Stomach smooth muscle (tissue), 2 donors: Measurements from ENCODE around the gene RNF126.
"Not testable (repeated sequence)": the region's sequence is repeated elsewhere in the genome, so short reads cannot be mapped to it uniquely, and the experiment has no call there.

Experiments used
- H3K27ac ChIP-seq: one replicate; pipeline ENCODE4 v1.7.0; 2013; ENCODE audit warnings: mild to moderate bottlenecking, low read length, inconsistent platforms
- H3K27me3 ChIP-seq, 2 donors: one replicate each; pipeline ENCODE4 v1.7.0; 2013; ENCODE audit warnings: low read length in 2 of 2; ENCODE audit not compliant: insufficient read depth in 2 of 2, control insufficient read depth in 1 of 2
- H3K36me3 ChIP-seq, 2 donors: one replicate each; pipeline ENCODE4 v1.7.0; 2013; ENCODE audit warnings: low read length in 2 of 2; ENCODE audit not compliant: control insufficient read depth in 2 of 2, insufficient read depth in 2 of 2
- H3K4me1 ChIP-seq: one replicate; pipeline ENCODE4 v1.7.0; 2013; ENCODE audit warnings: low read length; ENCODE audit not compliant: control insufficient read depth, insufficient read depth
- H3K4me3 ChIP-seq, 2 donors: one replicate each; pipeline ENCODE4 v1.7.0; 2013; ENCODE audit warnings: low read length in 2 of 2
- H3K9ac ChIP-seq, 2 donors: one replicate each; pipeline ENCODE4 v1.7.0; 2013; ENCODE audit warnings: low read length in 2 of 2, mild to moderate bottlenecking in 1 of 2
- H3K9me3 ChIP-seq, 2 donors: one replicate each; pipeline ENCODE4 v1.7.0; 2013; ENCODE audit warnings: low read length in 2 of 2; ENCODE audit not compliant: control insufficient read depth in 2 of 2
- donor health status: healthy.
- donor health status: Pancreatic carcinoma.

The RNF126 gene

DNA sequence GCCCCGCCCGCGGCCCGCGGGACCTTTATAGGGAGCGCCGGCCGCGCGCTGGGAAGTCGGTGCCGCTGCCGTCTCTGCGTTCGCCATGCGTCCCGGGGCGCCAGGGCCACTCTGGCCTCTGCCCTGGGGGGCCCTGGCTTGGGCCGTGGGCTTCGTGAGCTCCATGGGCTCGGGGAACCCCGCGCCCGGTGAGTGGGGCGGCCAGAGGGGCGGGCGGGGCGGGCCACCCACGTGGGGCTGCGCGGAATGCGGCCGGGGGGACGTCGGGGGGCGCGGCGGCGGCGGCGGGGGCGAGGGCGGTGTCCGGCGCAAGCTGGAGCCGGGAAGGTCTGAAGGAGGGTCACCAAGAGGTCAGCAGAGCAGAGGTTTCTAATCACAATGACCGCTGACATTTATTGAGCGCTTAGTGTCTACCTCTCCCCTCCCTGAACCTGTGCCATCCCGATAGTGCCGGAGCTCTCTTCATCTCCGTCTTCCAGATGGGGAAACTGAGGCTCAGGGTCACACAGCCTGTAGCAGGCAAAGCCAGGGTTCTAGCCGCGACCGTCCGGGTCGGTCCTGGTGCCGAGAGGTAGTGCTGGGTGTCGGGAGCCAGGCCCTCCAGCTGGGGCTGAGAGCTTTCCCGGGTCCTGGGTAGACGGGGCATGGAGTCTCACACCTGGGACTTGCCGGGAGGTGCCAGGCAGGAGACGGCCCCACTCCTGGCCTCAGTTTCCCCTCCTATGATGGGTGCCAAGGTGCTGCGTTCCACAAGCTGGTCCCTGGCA, 13.5 kb upstream of the RNF126 start, which contains the start of gene FSTL3:
Gene FSTL3 (plus strand): TSS at position 54 of the 767 bp plus-strand sequence. CDS start 32 bp downstream, at position 86.
- H3K9ac ChIP-seq = peak within 1 kb of the TSS; percentile 83 to 94
- peaks cover 30% of the 10 kb centered on the region for H3K4me1 ChIP-seq
- H3K27me3 ChIP-seq = peaks cover 0 to 2% of the 10 kb centered on the region in 2 donors
- no peaks in the 10 kb centered on the region for H3K9me3 ChIP-seq
- peak within 1 kb of the TSS; percentile 83 to 98 for H3K4me3 ChIP-seq
- peaks cover 0 to 2% of the 10 kb centered on the region in 2 donors for H3K36me3 ChIP-seq
- H3K27ac ChIP-seq = peak within 1 kb of the TSS; percentile 77

DNA sequence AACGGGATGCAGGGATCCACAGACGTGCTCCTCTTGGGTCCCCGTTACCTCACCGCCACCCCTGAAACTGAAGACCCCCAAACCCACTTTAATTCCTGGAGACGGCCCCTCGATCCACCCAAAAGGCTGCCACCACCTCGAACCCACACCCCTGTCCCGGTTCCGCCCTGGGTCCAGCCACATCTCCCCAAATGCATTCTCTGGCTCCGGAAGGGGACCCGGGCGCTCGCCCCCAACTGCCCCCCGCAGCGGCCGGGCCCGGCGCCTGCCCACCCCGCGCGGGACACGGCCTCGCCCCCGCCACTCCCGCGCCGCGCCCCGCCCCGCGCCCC, 13.0 kb upstream of the RNF126 start:
- Histone ChIP-seq H3K4me1 (peaks cover 30% of the 10 kb centered on the region), H3K9ac (no peak overlapping the region)

DNA sequence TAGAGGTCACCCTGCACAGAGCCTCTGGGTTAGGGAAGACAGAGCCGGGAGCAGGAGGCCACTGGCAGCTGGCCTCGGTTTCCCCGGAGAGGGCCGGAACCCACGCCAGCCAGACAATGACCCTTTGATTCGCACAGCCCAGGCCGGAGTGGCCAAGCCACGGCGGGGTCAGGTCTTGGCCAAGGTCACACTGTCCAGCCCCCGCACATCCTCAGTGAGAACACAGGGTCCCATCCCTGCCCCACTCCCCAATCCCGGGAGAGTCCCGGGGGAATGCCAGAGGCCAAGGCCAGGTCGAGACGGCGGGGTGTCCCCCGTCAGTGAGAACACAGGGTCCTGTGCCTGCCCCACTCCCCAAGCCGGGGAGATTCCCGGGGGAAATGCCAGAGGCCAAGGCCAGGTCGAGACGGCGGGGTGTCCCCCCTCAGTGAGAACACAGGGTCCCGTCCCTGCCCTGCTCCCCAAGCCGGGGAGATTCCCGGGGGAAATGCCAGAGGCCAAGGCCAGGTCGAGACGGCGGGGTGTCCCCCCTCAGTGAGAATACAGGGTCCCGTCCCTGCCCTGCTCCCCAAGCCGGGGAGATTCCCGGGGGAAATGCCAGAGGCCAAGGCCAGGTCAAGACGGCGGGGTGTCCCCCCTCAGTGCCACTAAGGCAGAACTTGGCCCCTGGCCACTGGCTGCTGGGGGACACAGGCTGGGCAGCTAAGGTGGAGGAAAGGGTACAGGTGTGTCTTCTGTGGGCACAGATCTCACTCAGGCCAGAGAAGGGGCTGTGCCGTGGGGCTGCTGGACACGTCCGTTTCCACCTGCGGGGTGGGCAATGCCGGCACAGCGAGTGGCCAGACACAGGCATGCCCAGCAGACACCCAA, 11.5 kb upstream of the RNF126 start:
- peaks cover 0 to 2% of the 10 kb centered on the region in 2 donors for H3K36me3 ChIP-seq
- H3K9ac ChIP-seq = no peak overlapping the region
- peaks cover 24% of the 10 kb centered on the region for H3K4me1 ChIP-seq
- H3K9me3 ChIP-seq = no peaks in the 10 kb centered on the region
- no peak overlapping the region for H3K27ac ChIP-seq
- H3K4me3 ChIP-seq = no peak overlapping the region
- H3K27me3 ChIP-seq = peaks cover 0 to 2% of the 10 kb centered on the region in 2 donors

More for the DNA sequence above, 13.0 kb upstream of the RNF126 start:
- Histone ChIP-seq H3K27ac (no peak overlapping the region), H3K27me3 (peaks cover 0 to 2% of the 10 kb centered on the region in 2 donors), H3K36me3 (peaks cover 0 to 2% of the 10 kb centered on the region in 2 donors), H3K4me3 (peak overlapping the region in 1 of 2 donors; percentile 83), H3K9me3 (no peaks in the 10 kb centered on the region)

DNA sequence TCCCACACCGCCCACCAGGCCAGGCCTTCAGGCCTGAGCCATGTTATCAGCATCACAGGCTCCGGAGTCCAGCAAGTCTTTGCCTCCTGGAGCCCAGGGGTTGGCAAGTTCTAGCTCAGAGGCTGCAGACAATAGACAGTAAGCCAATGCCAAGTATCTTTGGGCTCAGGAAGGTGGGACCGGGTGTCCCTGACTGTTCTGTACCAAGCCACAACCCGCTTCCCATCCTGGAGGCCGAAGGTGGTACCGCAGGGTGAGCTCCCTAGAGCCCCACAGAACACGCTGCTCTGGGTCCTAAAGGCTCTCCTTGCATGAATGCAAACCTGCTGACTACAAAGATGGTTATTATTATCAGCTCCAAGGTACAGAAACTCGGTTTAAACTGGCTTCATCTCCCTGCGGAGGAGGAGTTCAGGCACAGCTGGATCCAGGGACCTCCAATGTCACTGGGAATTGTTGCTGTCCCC, 7.6 kb upstream of the RNF126 start:
- no peaks in the 10 kb centered on the region for H3K9me3 ChIP-seq
- no peak overlapping the region for H3K27ac ChIP-seq
- H3K36me3 ChIP-seq = no peaks in the 10 kb centered on the region
- H3K9ac ChIP-seq = no peak overlapping the region
- no peaks in the 10 kb centered on the region for H3K27me3 ChIP-seq
- peaks cover 6% of the 10 kb centered on the region for H3K4me1 ChIP-seq
- no peak overlapping the region for H3K4me3 ChIP-seq

DNA sequence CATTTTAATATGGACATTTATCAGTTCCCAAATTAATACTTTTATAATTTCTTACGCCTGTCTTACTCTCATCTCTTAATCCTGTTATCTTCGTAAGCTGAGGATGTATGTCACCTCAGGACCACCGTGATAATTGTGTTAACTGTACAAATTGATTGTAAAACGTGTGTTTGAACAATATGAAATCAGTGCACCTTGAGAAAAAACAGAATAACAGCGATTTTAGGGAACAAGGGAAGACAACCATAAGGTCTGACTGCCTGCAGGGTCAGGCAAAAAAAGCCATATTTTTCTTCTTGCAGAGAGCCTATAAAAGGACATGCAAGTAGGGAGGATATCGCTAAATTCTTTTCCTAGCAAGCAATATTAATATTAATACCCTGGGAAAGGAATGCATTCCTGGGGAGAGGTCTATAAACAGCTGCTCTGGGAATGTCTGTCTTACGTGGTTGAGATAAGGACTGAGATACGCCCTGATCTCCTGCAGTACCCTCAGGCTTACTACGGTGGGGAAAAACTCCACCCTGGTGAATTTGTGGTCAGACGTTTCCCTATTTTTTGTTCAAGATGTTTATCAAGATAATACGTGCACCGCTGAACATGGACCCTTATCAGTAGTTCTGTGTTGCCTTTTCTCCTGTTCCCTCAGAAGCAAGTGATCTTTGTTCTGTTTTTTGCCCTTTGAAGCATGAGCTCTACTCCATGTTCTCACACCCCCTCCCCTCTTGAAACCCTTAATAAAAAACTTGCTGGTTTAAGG, 5.8 kb upstream of the RNF126 start:
- not testable (repeated sequence) for H3K27me3 ChIP-seq, H3K9ac ChIP-seq, H3K4me1 ChIP-seq, H3K9me3 ChIP-seq, H3K4me3 ChIP-seq, H3K27ac ChIP-seq, H3K36me3 ChIP-seq

DNA sequence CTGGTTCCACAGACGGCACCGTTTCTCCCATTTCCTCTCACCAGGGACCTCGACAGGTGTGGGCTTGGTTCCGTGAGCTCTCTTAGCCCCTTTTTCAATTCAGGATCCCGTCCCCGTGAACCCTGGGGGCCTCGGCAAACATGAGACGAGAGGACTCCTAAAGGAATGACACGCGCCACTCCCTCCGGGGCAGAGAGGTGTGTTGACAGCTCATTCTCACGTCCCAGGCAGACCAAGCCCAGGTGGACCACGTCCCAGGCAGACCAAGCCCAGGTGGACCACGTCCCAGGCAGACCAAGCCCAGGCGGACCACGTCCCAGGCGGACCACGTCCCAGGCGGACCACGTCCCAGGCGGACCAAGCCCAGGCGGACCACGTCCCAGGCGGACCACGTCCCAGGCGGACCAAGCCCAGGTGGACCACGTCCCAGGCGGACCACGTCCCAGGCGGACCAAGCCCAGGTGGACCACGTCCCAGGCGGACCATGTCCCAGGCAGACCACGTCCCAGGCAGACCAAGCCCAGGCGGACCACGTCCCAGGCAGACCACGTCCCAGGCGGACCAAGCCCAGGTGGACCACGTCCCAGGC, 4.1 kb upstream of the RNF126 start:
- H3K27ac ChIP-seq = not testable (repeated sequence)

DNA sequence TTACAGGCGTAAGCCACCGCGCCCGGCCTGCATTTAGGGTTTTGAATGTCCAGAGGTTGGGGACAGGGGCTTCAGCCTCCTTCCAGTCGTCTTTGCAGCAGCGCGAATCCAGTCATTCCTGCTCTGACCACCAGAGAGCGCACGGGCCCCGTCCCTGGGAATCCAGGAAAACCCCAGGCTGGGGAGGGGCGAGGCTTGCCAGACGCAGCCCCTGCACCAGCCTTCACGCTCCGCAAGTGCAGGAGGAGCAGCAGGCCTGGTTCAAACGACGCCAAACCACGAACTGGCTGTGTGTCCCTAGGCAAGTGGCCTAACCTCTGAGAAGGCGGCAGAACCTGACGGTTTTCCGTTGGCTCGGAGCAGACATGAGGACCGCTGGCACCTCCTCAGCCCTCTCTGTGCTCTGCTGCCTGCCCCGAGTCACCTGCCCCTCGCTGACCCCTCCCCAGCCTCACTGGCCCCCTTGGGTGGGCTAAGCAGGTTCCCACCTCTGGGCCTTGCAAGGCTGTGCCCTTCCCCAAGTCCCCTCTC, 2.0 kb upstream of the RNF126 start:
- no peak overlapping the region for H3K9ac ChIP-seq

More for the DNA sequence above, 4.1 kb upstream of the RNF126 start:
- not testable (repeated sequence) for H3K9ac ChIP-seq, H3K36me3 ChIP-seq, H3K9me3 ChIP-seq, H3K4me3 ChIP-seq, H3K27me3 ChIP-seq
- peaks cover 18% of the 10 kb centered on the region for H3K4me1 ChIP-seq

DNA sequence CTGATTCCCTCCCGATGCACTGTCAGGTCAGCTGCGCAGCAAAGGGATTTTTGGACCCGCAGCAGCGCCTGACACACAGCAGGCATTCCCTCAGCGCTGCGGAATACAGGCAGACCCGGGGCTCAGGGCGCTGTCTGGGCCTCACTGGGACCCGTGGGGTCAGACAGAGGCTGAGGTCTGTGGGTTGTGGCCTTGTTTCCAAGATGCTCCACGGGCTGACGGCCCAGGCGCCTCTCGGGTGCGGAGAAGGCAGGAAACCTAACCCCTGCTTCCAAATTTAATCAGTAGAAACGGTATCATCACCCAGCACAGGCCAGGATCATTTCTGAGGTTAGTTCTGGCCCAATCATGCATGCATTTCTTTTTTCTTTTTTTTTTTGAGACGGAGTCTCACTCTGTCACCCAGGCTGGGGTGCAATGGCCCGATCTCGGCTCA, 686 bp upstream of the RNF126 start:
- H3K4me3 ChIP-seq = peak overlapping the region; percentile 76 to 81
- peaks cover 46% of the 10 kb centered on the region for H3K4me1 ChIP-seq
- H3K9me3 ChIP-seq = no peaks in the 10 kb centered on the region
- H3K27me3 ChIP-seq = no peaks in the 10 kb centered on the region
- peak overlapping the region; percentile 90 for H3K27ac ChIP-seq
- H3K36me3 ChIP-seq = no peaks in the 10 kb centered on the region
- H3K9ac ChIP-seq = peak overlapping the region; percentile 76 to 84

More for the DNA sequence above, 2.0 kb upstream of the RNF126 start:
- no peaks in the 10 kb centered on the region for H3K9me3 ChIP-seq
- peak overlapping the region in 1 of 2 donors; percentile 71 for H3K4me3 ChIP-seq
- no peaks in the 10 kb centered on the region for H3K36me3 ChIP-seq
- peaks cover 39% of the 10 kb centered on the region for H3K4me1 ChIP-seq
- no peak overlapping the region for H3K27ac ChIP-seq
- no peaks in the 10 kb centered on the region for H3K27me3 ChIP-seq

DNA sequence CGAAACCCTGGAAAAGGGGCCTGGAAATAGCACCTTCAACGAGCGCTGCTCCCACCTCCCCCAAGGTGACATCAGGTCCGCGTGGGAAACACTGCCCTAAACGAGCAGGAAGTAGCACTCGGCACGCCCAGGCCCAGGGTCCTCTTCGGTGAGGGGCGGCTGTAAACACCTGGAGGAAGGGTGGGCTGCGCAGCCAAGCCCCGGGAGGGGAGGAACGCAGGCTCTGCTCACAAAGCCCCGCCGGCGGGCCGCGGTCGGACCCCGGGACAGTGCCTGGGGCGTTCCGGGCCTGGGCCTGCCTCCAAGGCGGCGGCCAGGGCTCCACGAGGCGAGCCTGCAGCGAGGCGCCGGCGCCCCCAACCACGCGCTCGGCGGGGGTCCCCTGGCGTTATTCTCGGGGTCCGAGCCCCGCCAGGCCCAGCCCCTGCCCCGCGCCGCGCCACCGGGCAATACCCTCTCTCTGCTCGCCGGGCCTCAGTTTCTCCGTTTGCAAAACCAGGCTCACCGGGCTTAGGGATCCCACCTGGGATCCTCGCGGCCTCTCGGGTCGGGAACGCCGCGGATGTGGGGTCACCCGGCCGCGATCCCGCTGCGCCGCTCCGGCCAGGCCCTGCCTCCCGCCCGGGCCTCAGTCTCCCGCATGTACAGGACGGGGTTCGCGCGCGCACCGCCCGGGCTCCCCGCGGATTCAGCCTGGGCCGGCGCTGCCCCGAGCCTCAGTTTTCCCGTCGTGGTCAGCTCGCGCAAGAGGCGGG, 630 bp downstream of the RNF126 start:
- Histone ChIP-seq H3K4me1 (peaks cover 55% of the 10 kb centered on the region), H3K27me3 (no peaks in the 10 kb centered on the region), H3K4me3 (peak overlapping the region; percentile 69 to 81), H3K9ac (peak overlapping the region; percentile 75 to 80), H3K36me3 (no peaks in the 10 kb centered on the region), H3K9me3 (no peaks in the 10 kb centered on the region), H3K27ac (peak overlapping the region; percentile 41)
